NT2/D1 (cell line): ENCODE results near the gene XNDC1N.

ENCODE experiments used
- YY1 ChIP-seq: IDR thresholded peaks from 2 replicates; pipeline ENCODE4 v1.6.1; 2011; ENCODE audit not compliant: insufficient read length, insufficient read depth
- ZNF274 ChIP-seq: IDR thresholded peaks from 2 replicates; pipeline ENCODE4 v1.6.1; 2011; ENCODE audit warnings: mild to moderate bottlenecking, low read depth, low read length

- TF ChIP-seq YY1 (no peak), ZNF274 (no peak)
These were observed 13.7 kb downstream of the XNDC1N start for GRCh38 chr11:71914617-71915189.
